GM18526 (cell line): ENCODE measurements around the gene ATF7.

Source experiments
- POLR2A ChIP-seq: IDR thresholded peaks from 3 replicates; pipeline ENCODE4 v1.6.1; 2011; ENCODE audit not compliant: insufficient read length; ENCODE audit errors: extremely low read depth

The ATF7 gene

GRCh38 chr12:53492830-53493609 is 133.2 kb downstream of the ATF7 start:
- peak; percentile 84 for TF ChIP-seq POLR2A

DNA sequence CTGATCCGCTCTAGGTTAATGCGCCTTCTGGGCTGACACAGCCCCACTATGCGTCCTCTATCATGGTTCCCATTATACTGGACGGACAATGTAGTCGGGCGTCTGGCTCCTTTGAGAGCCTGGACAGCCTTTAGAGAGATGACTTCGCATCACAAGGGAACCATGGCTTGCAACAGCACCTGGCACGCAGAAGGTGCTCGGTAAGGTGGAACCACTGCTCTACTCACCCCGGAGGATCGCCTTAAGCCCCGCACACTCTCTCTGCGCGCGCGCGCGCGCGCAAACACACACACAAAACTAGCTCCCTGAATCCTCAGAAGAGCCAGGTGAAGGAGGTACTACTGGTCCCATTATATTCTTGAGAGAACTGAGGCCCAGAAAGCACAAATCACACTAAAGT is 134.0 kb downstream of the ATF7 start:
- no peak for TF ChIP-seq POLR2A

GRCh38 chr12:53489242-53489864 is 136.8 kb downstream of the ATF7 start:
- TF ChIP-seq POLR2A: no peak

GRCh38 chr12:53486736-53487487 is 139.3 kb downstream of the ATF7 start:
- no peak for TF ChIP-seq POLR2A

DNA sequence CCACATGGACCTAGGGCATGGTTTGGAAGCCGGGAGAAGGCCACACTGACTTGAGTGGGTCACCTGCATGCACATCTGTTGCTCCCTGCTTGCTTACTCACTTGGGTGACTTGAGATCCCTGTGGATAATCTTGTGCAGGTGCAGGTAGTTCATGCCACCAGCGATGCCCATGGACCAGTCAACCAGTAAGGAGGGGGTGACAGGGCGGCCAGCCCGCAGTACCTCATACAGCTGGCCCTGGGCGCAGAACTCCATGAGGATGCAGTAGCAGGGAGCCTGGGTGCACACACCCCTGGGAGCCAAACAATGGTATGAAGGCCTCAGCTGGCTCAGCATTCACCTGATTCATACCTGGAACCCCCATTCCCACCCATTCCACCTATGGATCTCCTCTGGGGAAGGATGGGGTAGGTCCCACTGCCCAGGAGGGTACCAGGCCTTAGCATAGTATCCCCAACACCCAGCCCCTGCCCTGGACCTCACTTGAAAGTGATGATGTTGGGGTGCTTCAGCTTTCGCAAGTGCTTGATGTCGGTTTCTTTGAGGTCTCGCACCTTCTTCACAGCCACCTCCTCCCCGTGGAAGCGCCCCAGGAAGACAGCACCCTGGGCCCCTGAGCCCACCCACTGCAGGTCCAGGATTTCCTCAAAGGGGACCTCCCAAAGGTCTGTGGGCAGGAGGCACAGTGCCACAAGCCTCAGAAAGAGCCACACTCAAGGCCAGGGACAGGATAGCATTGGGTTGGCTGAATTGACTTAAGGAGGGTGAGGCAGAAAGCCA is 140.0 kb downstream of the ATF7 start:
- TF ChIP-seq POLR2A: no peak

DNA sequence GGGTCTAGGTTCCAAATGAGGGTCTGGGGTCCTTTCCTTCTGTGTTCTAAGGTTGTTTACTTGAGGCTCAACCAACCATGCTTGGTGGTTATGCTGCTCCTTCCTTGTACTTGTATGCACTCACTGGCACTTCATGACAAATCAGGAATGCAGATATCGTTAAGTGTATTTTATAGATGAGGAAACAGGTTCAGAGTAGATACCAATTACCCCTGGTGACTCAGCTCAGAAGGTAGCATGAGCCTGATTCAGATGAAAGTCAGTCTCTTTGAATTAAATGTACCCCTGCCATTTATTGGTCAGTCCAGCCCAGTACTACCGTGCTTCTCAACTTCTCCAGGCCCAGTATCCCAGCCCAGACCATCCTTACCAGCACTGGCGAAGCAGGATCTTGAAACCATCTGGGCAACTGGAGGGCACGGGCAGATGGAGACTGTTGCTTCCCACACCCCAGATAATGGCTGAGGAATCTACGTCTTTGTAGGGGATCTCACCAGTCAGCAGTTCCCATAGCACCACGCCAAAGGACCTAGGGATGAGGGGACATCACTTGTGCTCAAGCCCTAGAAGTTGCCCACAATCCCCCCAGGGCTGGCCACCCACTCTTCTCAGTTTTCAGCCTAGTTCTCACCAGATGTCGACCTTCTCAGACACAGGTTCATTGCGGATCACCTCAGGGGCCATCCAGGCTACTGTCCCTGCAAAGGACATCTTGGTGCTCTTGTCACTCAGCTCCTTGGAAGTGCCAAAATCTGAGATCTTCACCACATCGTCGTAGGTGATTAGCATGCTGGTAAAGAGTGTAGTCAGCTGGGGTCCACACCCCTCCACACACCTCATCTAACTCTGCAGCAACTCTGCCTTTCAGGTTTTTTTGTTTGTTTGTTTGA is 141.3 kb downstream of the ATF7 start:
- no peak for TF ChIP-seq POLR2A

DNA sequence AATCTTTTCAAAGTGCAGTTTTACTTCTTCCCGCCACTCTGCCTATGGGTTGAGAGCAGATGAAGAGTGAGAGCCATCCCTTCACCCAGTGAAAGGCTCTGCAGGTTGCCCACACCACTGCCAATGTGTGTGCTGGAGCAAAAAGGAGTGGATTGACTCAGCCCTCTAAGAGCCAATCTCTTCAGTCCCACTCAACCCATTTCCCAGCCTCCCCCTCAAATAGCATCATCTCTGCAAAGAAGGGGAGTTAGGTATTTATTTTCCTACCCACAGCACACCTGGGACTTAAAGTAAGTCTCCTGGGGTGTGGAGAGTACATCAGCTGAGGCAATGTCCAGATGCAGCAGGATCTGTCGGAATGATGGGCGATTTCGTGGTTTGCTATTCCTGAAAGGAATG is 142.2 kb downstream of the ATF7 start:
- no peak for TF ChIP-seq POLR2A

- TF ChIP-seq POLR2A: peak; percentile 2
These were observed 142.8 kb downstream of the ATF7 start for GRCh38 chr12:53483225-53483978.

GRCh38 chr12:53482626-53483168 is 143.5 kb downstream of the ATF7 start:
- TF ChIP-seq POLR2A: no peak

DNA sequence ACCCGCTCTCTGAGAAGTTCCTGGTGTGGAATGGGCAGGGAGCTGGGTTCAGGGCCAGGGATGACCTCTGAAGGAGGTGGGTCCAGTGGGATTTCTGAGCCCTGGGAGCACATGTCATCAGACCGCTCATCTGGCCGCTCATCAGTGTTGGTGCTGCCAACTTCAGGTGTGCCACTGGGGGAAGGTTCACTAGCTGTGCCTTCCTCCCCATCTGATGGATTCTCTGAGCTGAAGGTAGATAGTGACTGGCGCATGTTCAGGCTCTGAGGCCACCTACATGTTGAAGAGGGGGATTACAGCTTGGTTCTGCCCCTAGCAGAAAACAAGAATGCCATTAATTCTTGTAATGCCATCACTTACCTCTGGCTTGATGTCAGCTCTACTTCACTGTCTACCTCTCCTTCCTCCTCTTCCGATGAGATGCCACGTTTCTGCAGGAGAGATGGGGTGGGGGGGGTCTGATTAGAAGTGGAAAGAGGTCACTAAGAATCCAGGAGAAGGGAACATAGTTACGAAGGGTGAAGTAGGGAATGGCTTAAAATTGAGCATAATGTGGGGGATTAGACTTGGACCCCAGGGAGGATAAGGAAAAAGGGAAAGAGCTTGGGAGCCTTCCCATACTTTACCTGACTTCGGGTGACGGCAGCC is 144.1 kb downstream of the ATF7 start:
- no peak for TF ChIP-seq POLR2A

GRCh38 chr12:53480491-53481442 is 145.4 kb downstream of the ATF7 start:
- TF ChIP-seq POLR2A: no peak

- TF ChIP-seq POLR2A: no peak
These were observed 146.9 kb downstream of the ATF7 start for GRCh38 chr12:53479331-53479730.
